Astrocyte (in vitro differentiated cells and primary cell): ENCODE data around the gene CHERP. TPM values are rescaled to one million over a fixed set of nuclear protein-coding genes. Genes with fewer than 3 reads are reported as not detected.

Experiments used
- DNase-seq: peaks from one replicate; pipeline ENCODE4 v3.0.0-alpha.2; 2010; ENCODE audit warnings: low read depth
- FAIRE-seq: peaks from 2 replicates; lab custom pipeline; 2011; peaks lifted over from hg19 to GRCh38; lab: Jason Lieb, UNC
- H2AFZ ChIP-seq: 2 replicates; pipeline ENCODE4 v1.6.0; 2012; ENCODE audit warnings: low read depth, low read length, inconsistent platforms
- H3K27ac ChIP-seq: 2 replicates; pipeline ENCODE4 v1.5.1; 2011; ENCODE audit warnings: low read depth, low read length, inconsistent platforms
- H3K27me3 ChIP-seq: 2 replicates; pipeline ENCODE4 v1.6.0; 2011; ENCODE audit warnings: low read length, inconsistent platforms; ENCODE audit not compliant: insufficient read depth
- H3K36me3 ChIP-seq: 2 replicates; pipeline ENCODE4 v1.5.1; 2011; ENCODE audit warnings: low read length, inconsistent platforms; ENCODE audit not compliant: insufficient read depth
- H3K4me1 ChIP-seq: 2 replicates; pipeline ENCODE4 v1.5.1; 2011; ENCODE audit warnings: low read length, inconsistent platforms; ENCODE audit not compliant: insufficient read depth
- H3K4me2 ChIP-seq: 2 replicates; pipeline ENCODE4 v1.6.0; 2012; ENCODE audit warnings: low read length, inconsistent platforms
- H3K4me3 ChIP-seq: 2 replicates; pipeline ENCODE4 v1.5.1; 2011; ENCODE audit warnings: low read depth, mild to moderate bottlenecking, low read length, inconsistent platforms; ENCODE audit not compliant: insufficient read depth
- H3K79me2 ChIP-seq: 2 replicates; pipeline ENCODE4 v1.6.0; 2012; ENCODE audit warnings: mild to moderate bottlenecking, low read length, inconsistent platforms; ENCODE audit not compliant: insufficient read depth
- H3K9ac ChIP-seq: 2 replicates; pipeline ENCODE4 v1.6.0; 2012; ENCODE audit warnings: mild to moderate bottlenecking, low read length, inconsistent platforms
- H3K9me3 ChIP-seq: 2 replicates; pipeline ENCODE4 v1.5.1; 2012; ENCODE audit warnings: low read depth, mild to moderate bottlenecking, low read length, inconsistent platforms; ENCODE audit not compliant: insufficient read depth
- H4K20me1 ChIP-seq: 2 replicates; pipeline ENCODE4 v1.6.0; 2012; ENCODE audit warnings: low read length, inconsistent platforms; ENCODE audit not compliant: insufficient read depth
- H3K27ac Mint-ChIP-seq: one replicate; pipeline ENCODE4 v1.8.0; 2021; ENCODE audit warnings: mild to moderate bottlenecking, mixed read lengths; ENCODE audit not compliant: unreplicated experiment
- H3K27me3 Mint-ChIP-seq: one replicate; pipeline ENCODE4 v1.8.0; 2021; ENCODE audit warnings: low read depth, mixed read lengths; ENCODE audit not compliant: unreplicated experiment
- H3K36me3 Mint-ChIP-seq: one replicate; pipeline ENCODE4 v1.8.0; 2021; ENCODE audit warnings: low read depth, mixed read lengths; ENCODE audit not compliant: unreplicated experiment
- H3K4me1 Mint-ChIP-seq: one replicate; pipeline ENCODE4 v1.8.0; 2021; ENCODE audit warnings: low read depth, mixed read lengths; ENCODE audit not compliant: unreplicated experiment
- H3K4me3 Mint-ChIP-seq: one replicate; pipeline ENCODE4 v1.8.0; 2021; ENCODE audit warnings: mild to moderate bottlenecking, moderate library complexity, mixed read lengths; ENCODE audit not compliant: unreplicated experiment
- H3K9me3 Mint-ChIP-seq: one replicate; pipeline ENCODE4 v1.8.0; 2021; ENCODE audit warnings: mild to moderate bottlenecking, mixed read lengths; ENCODE audit not compliant: unreplicated experiment
- EZH2 ChIP-seq: IDR thresholded peaks from 2 replicates; pipeline ENCODE4 v1.6.1; 2012; ENCODE audit warnings: mild to moderate bottlenecking, low read length, inconsistent platforms; ENCODE audit not compliant: insufficient read depth
- total RNA-seq: library from RNA; stranded (reverse); gene quantifications from 2 replicates; pipeline ENCODE4 v1.2.1, GENCODE V29; 2021
- TF ChIP-seq, protein P1 (sequence below): IDR thresholded peaks from 2 replicates; pipeline ENCODE4 v1.5.1; 2011; ENCODE audit warnings: low read depth, mild to moderate bottlenecking, inconsistent platforms, low read length, moderate library complexity; ENCODE audit not compliant: insufficient read depth

CHERP gene
- total RNA-seq, 1 donor from 2014 or later: 45.3 TPM

DNA sequence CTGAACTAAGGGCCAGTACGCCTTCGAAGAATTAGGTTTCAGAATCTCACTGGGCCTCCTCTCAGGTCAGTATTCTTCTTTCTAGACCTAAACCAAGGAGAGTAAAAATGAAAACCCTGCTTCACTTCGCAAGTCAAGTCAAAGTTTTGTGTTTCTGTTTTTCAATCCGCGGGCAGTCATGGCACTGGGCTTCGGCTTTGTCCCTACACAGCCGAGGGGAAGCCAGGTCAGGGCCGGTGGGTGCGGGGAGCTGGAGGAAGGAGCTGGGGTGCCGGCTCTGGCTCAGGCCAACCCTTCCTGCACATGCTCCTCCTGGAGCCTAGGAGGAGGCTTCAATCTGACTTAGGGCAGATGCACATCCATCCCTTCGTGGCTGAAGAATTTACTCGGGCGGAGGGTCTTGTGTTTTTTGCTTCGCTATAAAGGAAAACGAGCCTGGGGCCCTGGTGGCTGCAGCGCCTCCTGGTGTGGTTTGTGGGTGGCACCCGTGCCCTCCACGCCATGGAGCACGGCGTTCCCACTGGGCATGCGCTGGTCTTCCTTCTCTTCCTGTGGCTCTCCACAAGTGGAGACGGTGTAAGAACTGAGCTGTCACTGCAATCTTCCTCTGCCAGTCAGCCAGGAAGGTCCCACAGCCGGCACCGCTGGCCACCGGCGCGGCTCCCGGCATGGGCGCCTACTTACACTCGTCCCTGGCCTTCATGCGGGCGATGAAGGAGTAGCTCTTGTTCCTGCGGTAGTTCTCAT, 23.6 kb downstream of the CHERP start:
- no peak for FAIRE-seq

DNA sequence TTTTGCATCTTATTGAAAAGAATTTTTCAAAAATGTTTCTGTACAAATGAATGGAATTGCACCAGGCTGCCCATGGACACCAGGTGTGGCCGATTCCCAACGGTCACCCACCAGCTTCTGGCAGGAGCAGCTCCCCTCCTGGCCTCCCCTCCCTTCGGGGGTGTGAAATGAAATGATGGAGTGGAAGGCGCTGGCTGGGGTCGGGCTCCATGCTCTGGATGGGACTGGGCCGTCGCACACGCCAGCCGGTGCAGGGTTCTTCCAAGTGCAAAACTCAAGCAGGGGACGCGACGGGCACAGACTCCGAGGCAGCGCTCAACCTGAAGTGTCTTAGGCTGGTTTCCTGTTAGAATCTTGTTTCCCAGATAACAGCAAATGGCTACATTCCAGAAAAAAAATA, 24.2 kb downstream of the CHERP start:
- no peaks in the 10 kb centered on the region for H3K27me3 ChIP-seq
- H3K36me3 ChIP-seq: peaks cover 22% of the 10 kb centered on the region
- Mint-ChIP-seq H3K36me3 (peaks cover 7% of the 10 kb centered on the region), H3K4me3 (no peak overlapping the region), H3K4me1 (no peaks in the 10 kb centered on the region), H3K9me3 (no peaks in the 10 kb centered on the region), H3K27me3 (no peaks in the 10 kb centered on the region), H3K27ac (no peak overlapping the region)
- H4K20me1 ChIP-seq: peaks cover 33% of the 10 kb centered on the region
- no peak overlapping the region for H3K4me3 ChIP-seq
- no peak for TF ChIP-seq EZH2
- TF ChIP-seq, protein P1, sequence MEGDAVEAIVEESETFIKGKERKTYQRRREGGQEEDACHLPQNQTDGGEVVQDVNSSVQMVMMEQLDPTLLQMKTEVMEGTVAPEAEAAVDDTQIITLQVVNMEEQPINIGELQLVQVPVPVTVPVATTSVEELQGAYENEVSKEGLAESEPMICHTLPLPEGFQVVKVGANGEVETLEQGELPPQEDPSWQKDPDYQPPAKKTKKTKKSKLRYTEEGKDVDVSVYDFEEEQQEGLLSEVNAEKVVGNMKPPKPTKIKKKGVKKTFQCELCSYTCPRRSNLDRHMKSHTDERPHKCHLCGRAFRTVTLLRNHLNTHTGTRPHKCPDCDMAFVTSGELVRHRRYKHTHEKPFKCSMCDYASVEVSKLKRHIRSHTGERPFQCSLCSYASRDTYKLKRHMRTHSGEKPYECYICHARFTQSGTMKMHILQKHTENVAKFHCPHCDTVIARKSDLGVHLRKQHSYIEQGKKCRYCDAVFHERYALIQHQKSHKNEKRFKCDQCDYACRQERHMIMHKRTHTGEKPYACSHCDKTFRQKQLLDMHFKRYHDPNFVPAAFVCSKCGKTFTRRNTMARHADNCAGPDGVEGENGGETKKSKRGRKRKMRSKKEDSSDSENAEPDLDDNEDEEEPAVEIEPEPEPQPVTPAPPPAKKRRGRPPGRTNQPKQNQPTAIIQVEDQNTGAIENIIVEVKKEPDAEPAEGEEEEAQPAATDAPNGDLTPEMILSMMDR: no peak
- no peaks in the 10 kb centered on the region for H3K9me3 ChIP-seq
- H3K4me2 ChIP-seq: no peak overlapping the region
- DNase-seq (no peak), FAIRE-seq (no peak)
- peaks cover 3% of the 10 kb centered on the region for H3K79me2 ChIP-seq
- no peak overlapping the region for H2AFZ ChIP-seq
- H3K4me1 ChIP-seq: no peaks in the 10 kb centered on the region
- no peak overlapping the region for H3K9ac ChIP-seq
- H3K27ac ChIP-seq: no peak overlapping the region

More for the DNA sequence above, 23.6 kb downstream of the CHERP start:
- no peak overlapping the region for H2AFZ ChIP-seq
- Mint-ChIP-seq H3K27ac (no peak overlapping the region), H3K4me3 (no peak overlapping the region), H3K27me3 (no peaks in the 10 kb centered on the region), H3K4me1 (no peaks in the 10 kb centered on the region), H3K9me3 (no peaks in the 10 kb centered on the region), H3K36me3 (peaks cover 7% of the 10 kb centered on the region)
- no peak overlapping the region for H3K4me3 ChIP-seq
- DNase-seq: no peak
- peaks cover 39% of the 10 kb centered on the region for H4K20me1 ChIP-seq
- no peak overlapping the region for H3K4me2 ChIP-seq
- no peaks in the 10 kb centered on the region for H3K4me1 ChIP-seq
- no peaks in the 10 kb centered on the region for H3K9me3 ChIP-seq
- peaks cover 22% of the 10 kb centered on the region for H3K36me3 ChIP-seq
- no peak overlapping the region for H3K27ac ChIP-seq
- no peaks in the 10 kb centered on the region for H3K27me3 ChIP-seq
- TF ChIP-seq, protein P1: no peak
- no peak for TF ChIP-seq EZH2
- peaks cover 3% of the 10 kb centered on the region for H3K79me2 ChIP-seq
- no peak overlapping the region for H3K9ac ChIP-seq

DNA sequence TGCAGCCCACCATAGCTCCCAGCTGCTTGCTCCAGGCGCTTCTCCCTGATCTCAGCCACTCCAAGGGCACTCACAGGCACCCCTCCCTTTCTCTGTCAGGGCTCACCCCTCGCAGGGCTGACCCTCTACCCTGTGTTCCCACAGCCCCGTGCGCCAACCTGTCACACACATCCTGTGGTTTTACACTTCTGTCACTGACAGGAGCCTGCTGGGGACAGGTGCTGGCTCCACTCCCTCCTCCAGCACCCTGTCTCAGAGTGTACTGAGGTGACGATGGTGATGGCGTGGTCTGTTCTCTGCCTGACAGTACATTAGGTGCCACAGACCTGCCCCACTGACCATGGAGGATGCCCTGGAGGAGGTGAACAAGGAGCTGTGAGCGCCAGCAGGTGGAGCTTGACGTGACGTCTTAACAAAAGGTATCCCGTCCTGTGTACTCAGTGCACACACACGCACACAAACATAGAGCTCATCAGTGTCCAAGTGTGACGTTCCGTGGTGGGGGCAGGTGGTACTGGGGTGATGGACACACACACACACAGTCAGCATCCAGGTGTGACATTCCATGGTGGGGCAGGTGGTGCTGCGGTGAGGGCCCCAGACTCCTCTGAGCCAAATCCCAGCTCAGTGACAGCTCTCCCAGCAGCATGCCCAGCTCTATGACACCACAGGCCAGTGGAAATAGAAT, 25.2 kb downstream of the CHERP start:
- FAIRE-seq (no peak), DNase-seq (no peak)
- no peak overlapping the region for H2AFZ ChIP-seq
- H3K79me2 ChIP-seq: no peaks in the 10 kb centered on the region
- no peak overlapping the region for H3K4me3 ChIP-seq
- Mint-ChIP-seq H3K36me3 (peaks cover 7% of the 10 kb centered on the region), H3K4me1 (no peaks in the 10 kb centered on the region), H3K4me3 (no peak overlapping the region), H3K27me3 (no peaks in the 10 kb centered on the region), H3K27ac (no peak overlapping the region), H3K9me3 (no peaks in the 10 kb centered on the region)
- H3K4me1 ChIP-seq: no peaks in the 10 kb centered on the region
- no peaks in the 10 kb centered on the region for H3K27me3 ChIP-seq
- peaks cover 19% of the 10 kb centered on the region for H3K36me3 ChIP-seq
- H3K4me2 ChIP-seq: no peak overlapping the region
- no peaks in the 10 kb centered on the region for H3K9me3 ChIP-seq
- no peak overlapping the region for H3K27ac ChIP-seq
- H4K20me1 ChIP-seq: peaks cover 27% of the 10 kb centered on the region
- TF ChIP-seq, protein P1: no peak
- TF ChIP-seq EZH2: no peak
- H3K9ac ChIP-seq: no peak overlapping the region
